Colon (tissue), 2 donors: ENCODE measurements around the gene SMARCAL1.

Experiments
- FAIRE-seq: peaks from 2 replicates; lab custom pipeline; 2012; peaks lifted over from hg19 to GRCh38; lab: Jason Lieb, UNC
- donor health status: control.
- donor health status: control.

SMARCAL1 gene

GRCh38 chr2:216428618-216429350, 16.5 kb downstream of the SMARCAL1 start:
- FAIRE-seq, result no peak

- no peak for FAIRE-seq
These were observed 17.1 kb downstream of the SMARCAL1 start for GRCh38 chr2:216429428-216429827.

GRCh38 chr2:216430811-216431530, 18.7 kb downstream of the SMARCAL1 start:
- FAIRE-seq, result no peak

- no peak for FAIRE-seq
These were observed 19.2 kb downstream of the SMARCAL1 start for GRCh38 chr2:216431531-216431856.

- FAIRE-seq, result no peak
These were observed 24.1 kb downstream of the SMARCAL1 start for GRCh38 chr2:216436383-216436782.

GRCh38 chr2:216441308-216442010, 29.2 kb downstream of the SMARCAL1 start:
- no peak for FAIRE-seq

- no peak for FAIRE-seq
These were observed 33.2 kb downstream of the SMARCAL1 start for GRCh38 chr2:216445501-216445900.

- FAIRE-seq, result no peak
These were observed 34.1 kb downstream of the SMARCAL1 start for GRCh38 chr2:216446343-216446742.

- FAIRE-seq, result no peak
These were observed 35.0 kb downstream of the SMARCAL1 start for GRCh38 chr2:216447293-216447692.

DNA sequence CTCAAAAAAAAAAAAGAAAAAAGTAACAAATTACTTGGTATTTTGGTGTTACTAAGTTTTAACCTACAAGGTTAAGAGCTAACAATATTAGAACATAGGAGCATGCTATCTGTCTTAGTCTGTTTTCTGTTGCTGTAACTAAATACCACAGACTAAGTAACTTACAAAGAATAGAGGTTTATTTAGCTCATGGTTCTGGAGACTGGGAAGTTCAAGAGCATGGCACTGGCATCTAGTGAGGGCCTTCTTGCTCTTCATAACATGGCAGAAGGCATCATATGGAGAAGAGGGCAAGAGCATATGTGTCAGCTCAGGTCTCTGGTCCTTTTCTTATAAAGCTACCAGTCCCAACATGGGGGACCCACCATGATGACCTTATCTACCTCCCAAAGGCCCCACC, 36.5 kb downstream of the SMARCAL1 start:
- FAIRE-seq, result no peak

GRCh38 chr2:216450346-216450745, 38.1 kb downstream of the SMARCAL1 start:
- no peak for FAIRE-seq

DNA sequence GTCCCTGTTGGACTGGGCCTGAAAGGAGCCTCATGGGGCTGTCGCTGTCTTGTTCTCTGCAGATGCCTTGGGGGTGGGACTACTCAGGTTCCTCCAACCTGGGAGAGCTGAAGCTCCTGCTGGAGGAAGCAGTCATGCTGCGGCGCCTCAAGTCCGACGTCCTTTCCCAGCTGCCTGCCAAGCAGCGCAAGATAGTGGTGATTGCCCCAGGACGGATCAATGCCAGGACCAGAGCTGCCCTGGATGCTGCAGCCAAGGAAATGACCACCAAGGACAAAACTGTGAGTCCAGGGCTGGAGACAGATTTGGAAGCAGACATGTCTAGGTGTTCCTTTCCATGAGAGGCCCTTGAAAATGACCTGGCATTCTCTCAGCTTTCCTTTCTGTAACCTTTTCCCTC, 38.5 kb downstream of the SMARCAL1 start:
- FAIRE-seq, result no peak

DNA sequence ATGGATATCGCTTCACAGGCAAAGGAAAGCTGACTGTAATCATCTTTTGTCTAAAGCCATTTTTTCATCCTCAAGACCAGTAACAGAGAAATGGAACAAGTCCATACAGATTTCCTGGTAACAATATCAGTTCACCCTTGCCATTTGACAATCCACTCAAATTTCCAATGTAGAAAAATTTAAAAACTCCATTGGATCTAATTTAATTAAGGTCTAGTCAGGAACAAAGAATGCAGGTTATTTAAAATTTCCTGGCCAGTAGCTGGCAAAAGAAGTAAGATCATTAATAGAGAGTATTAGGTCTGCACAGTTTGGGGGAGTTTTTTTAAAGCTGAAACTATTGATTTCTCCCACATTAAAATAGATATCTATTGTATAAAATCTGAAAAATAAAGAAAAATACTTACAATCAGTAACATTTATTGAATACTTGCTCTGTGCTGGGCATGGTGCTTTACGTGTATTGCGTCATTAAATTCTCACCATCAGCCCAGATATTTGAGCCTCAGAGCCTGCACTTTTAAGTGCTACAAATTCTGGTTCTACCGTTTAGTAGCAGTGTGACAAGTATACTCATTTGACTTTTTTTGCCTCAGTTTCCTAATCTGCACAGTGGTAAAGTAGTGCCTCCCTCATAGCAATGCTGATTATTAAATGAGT, 41.8 kb downstream of the SMARCAL1 start:
- no peak for FAIRE-seq

GRCh38 chr2:216463148-216463547, 50.9 kb downstream of the SMARCAL1 start:
- no peak for FAIRE-seq

DNA sequence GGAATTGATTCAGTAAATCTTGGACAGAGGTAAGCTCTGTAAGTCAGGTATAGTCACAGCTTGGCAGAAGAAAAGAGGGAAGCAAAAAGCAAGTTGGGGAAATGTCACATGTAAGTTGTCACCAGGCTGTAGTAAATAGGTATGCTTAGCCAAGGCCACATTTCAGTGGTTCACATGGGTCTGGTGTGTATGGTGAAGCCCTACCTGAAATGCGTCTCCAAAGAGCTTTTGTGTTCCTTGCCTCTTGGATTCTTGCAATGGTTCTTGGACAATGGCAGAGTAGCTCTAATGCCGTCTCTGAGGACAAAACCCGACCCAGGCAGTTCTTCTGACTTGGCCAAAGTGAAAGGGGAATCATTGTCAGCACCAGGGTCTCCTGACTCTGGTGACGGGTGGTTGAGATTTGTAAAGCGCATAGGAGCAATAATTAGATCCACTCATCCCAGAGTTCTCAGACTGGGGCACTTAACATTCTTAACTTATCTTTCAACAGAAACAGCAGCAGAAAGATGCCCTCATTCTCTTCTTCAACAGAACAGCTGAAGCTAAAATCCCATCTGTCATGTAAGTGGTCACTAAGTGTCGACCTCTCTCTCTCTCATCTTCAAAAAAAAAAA, 51.9 kb downstream of the SMARCAL1 start:
- FAIRE-seq, result no peak

DNA sequence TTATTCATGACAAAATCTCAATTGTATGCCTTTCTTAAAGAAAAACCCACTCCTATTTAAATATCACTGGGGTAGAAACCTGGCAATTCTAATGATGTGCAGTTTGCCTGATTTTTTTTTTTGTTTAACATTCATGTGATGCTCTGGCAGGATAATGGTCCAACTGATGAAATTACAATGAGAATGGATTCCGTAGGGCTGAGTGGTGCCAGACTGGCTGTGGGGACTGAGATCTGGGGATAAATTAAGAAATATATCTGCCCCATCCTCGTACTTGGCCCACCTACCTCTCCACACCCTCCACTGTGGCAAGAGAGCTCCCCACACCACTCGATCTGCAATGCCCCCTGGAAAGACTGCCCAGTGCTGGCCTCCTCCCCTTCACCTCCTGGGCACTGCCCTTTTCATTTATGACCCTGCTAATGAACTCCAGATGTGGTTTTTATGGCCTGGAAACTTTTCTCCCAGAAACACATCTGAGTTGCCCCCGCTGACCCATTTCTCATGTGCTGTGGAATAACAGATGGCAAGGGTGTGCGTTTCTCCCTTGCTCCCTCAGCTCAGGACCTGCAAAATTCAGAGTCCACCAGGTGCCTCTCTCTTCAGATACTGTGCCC, 53.4 kb downstream of the SMARCAL1 start:
- FAIRE-seq, result no peak

DNA sequence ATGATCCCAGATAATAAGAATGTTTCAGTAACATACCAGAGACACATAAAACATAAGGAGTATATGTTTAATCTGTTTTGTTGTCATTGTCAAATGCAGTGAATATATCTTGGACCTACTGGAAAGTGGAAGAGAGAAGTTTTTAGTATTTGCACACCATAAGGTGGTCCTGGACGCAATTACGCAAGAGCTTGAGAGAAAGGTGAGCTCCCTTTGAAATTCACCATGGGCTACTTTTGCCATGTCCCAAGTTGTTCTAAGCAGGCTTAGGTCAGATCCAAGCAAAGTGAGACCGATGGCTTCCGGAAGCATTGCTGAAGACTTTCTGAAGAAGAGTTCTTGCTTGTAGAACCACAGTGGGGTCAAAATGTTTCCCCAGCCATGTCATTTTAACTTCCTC, 55.6 kb downstream of the SMARCAL1 start:
- no peak for FAIRE-seq

GRCh38 chr2:216469661-216470060, 57.4 kb downstream of the SMARCAL1 start:
- no peak for FAIRE-seq

DNA sequence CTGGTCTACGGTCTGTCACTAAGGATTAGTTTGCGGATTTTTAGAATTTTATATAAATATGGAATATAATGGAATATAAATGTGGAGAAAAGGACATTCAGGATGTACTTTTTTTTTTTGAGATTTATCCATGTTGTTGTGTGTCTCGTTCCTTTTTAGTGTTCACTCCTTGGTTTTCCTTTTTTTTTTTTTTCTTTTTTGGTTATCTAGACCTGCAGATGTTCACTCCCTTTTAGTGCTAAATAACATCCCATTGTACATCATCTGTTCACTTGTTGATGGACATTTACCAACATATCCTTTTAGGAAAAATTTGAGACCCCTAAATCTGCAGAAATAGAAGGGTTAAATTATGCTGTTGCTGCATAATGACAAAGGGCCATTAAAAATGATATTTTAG, 60.9 kb downstream of the SMARCAL1 start:
- FAIRE-seq, result no peak

- FAIRE-seq, result no peak
These were observed 62.8 kb downstream of the SMARCAL1 start for GRCh38 chr2:216474925-216475670.

DNA sequence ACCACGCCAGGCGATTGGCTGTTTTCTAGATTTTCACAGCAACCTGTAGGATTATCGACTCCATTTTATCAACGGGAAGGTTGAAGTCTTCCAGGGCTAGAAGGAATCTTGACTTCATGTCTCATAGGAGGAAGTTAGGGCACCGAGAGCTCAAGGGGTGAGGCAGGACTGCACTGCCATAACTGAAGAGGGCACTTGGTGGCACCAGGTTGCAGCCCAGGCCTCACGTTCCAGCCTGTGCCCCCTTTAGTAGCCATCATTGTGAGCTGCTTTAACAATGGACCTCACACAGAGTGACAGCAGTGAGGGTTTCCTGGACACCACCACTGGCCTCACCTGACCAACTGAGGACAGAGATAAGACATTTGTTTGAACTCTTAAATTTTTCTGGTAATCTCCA, 63.5 kb downstream of the SMARCAL1 start:
- no peak for FAIRE-seq
